Neural crest cell (in vitro differentiated cells): ENCODE data around the gene HS3ST5. TPM values are rescaled to one million over a fixed set of nuclear protein-coding genes. Genes with fewer than 3 reads are reported as not detected.

ENCODE experiments used
- DNase-seq: peaks from one replicate; pipeline ENCODE4 v3.0.0; 2021; ENCODE audit warnings: low read depth, mixed read lengths, low spot score
- H3K27ac Mint-ChIP-seq: one replicate; pipeline ENCODE4 v1.8.0; 2021; ENCODE audit warnings: mild to moderate bottlenecking, mixed read lengths; ENCODE audit not compliant: unreplicated experiment
- H3K27me3 Mint-ChIP-seq: 2 replicates; pipeline ENCODE4 v1.8.0; 2021; ENCODE audit warnings: low read depth, mild to moderate bottlenecking, mixed read lengths
- H3K36me3 Mint-ChIP-seq: 2 replicates; pipeline ENCODE4 v1.8.0; 2021; ENCODE audit warnings: low read depth, mild to moderate bottlenecking, mixed read lengths
- H3K4me1 Mint-ChIP-seq: 2 replicates; pipeline ENCODE4 v1.8.0; 2021; ENCODE audit warnings: mixed read lengths
- H3K4me3 Mint-ChIP-seq: one replicate; pipeline ENCODE4 v1.8.0; 2021; ENCODE audit warnings: mild to moderate bottlenecking, mixed read lengths
- H3K9me3 Mint-ChIP-seq: 2 replicates; pipeline ENCODE4 v1.8.0; 2021; ENCODE audit warnings: mixed read lengths
- CTCF ChIP-seq: fragments of 200-600 bp; sonication (generic); conservative IDR thresholded peaks from 2 replicates; pipeline ENCODE4 v1.5.0; 2021; ENCODE audit warnings: antibody characterized with exemption, mild to moderate bottlenecking
- total RNA-seq: library from RNA; stranded (reverse); gene quantifications from 2 replicates; pipeline ENCODE4 v1.2.1, GENCODE V29; 2021

HS3ST5 gene
- total RNA-seq, 1 donor from 2014 or later = 0.26 TPM

GRCh38 chr6:114292431-114292830, 50.4 kb downstream of the HS3ST5 start:
- no peaks in the 10 kb centered on the region for H3K4me1 Mint-ChIP-seq
- H3K4me3 Mint-ChIP-seq = no peak overlapping the region
- no peaks in the 10 kb centered on the region for H3K27me3 Mint-ChIP-seq
- no peak for TF ChIP-seq CTCF
- H3K36me3 Mint-ChIP-seq = no peaks in the 10 kb centered on the region
- no peak for DNase-seq
- H3K9me3 Mint-ChIP-seq = no peaks in the 10 kb centered on the region
- no peak overlapping the region for H3K27ac Mint-ChIP-seq

GRCh38 chr6:114291428-114291827, 51.4 kb downstream of the HS3ST5 start:
- Mint-ChIP-seq H3K27ac (no peak overlapping the region), H3K27me3 (no peaks in the 10 kb centered on the region), H3K4me3 (no peak overlapping the region), H3K36me3 (no peaks in the 10 kb centered on the region), H3K4me1 (no peaks in the 10 kb centered on the region), H3K9me3 (no peaks in the 10 kb centered on the region)
- TF ChIP-seq CTCF = no peak
- DNase-seq = no peak

- Mint-ChIP-seq H3K4me3 (no peak overlapping the region), H3K9me3 (no peaks in the 10 kb centered on the region), H3K27me3 (no peaks in the 10 kb centered on the region), H3K36me3 (no peaks in the 10 kb centered on the region), H3K4me1 (no peaks in the 10 kb centered on the region), H3K27ac (no peak overlapping the region)
- TF ChIP-seq CTCF = no peak
- no peak for DNase-seq
These were observed 52.0 kb downstream of the HS3ST5 start for GRCh38 chr6:114290864-114291263.

GRCh38 chr6:114288701-114289495, 53.9 kb downstream of the HS3ST5 start:
- no peak for DNase-seq
- Mint-ChIP-seq H3K4me1 (no peaks in the 10 kb centered on the region), H3K4me3 (no peak overlapping the region), H3K9me3 (no peaks in the 10 kb centered on the region), H3K27me3 (no peaks in the 10 kb centered on the region), H3K36me3 (no peaks in the 10 kb centered on the region), H3K27ac (no peak overlapping the region)
- no peak for TF ChIP-seq CTCF

- no peaks in the 10 kb centered on the region for H3K36me3 Mint-ChIP-seq
- no peak for DNase-seq
- no peak overlapping the region for H3K27ac Mint-ChIP-seq
- peaks cover 3% of the 10 kb centered on the region for H3K4me1 Mint-ChIP-seq
- peaks cover 3% of the 10 kb centered on the region for H3K27me3 Mint-ChIP-seq
- H3K4me3 Mint-ChIP-seq = no peak overlapping the region
- no peak for TF ChIP-seq CTCF
- no peaks in the 10 kb centered on the region for H3K9me3 Mint-ChIP-seq
These were observed 55.4 kb downstream of the HS3ST5 start for GRCh38 chr6:114287461-114287860.
